DND-41 (cell line): ENCODE measurements around the gene ZNF226.

ENCODE experiments used
- ATAC-seq: fragments of 200-7000 bp; cut with Tn5 transposase; 3 replicates; pipeline ENCODE4 v1.9.1; 2021; ENCODE audit warnings: low read depth; ENCODE audit not compliant: insufficient read depth
- DNase-seq: peaks from one replicate; pipeline ENCODE4 v3.0.0-alpha.2; 2020
- H2AFZ ChIP-seq: 2 replicates; pipeline ENCODE4 v1.6.0; 2012; ENCODE audit warnings: low read depth, low read length
- H3K27ac ChIP-seq: 2 replicates; pipeline ENCODE4 v1.5.1; 2012; ENCODE audit warnings: low read length, inconsistent platforms
- H3K27me3 ChIP-seq: fragments of 200-600 bp; sonication (generic); 2 replicates; pipeline ENCODE4 v1.6.0; 2012; ENCODE audit warnings: low read length, mild to moderate bottlenecking, inconsistent platforms; ENCODE audit not compliant: insufficient read depth, poor library complexity
- H3K36me3 ChIP-seq: 2 replicates; pipeline ENCODE4 v1.5.1; 2012; ENCODE audit warnings: low read length, inconsistent platforms; ENCODE audit not compliant: insufficient read depth
- H3K4me1 ChIP-seq: 2 replicates; pipeline ENCODE4 v1.5.1; 2012; ENCODE audit warnings: mild to moderate bottlenecking, low read length; ENCODE audit not compliant: insufficient read depth
- H3K4me2 ChIP-seq: 2 replicates; pipeline ENCODE4 v1.6.0; 2012; ENCODE audit warnings: mild to moderate bottlenecking, moderate library complexity, low read length, inconsistent platforms; ENCODE audit not compliant: insufficient read depth
- H3K4me3 ChIP-seq, 2 experiments: fragments of 200-600 bp in 1 of 2; shearing (Covaris generic) in 1 of 2; 2 replicates each; pipeline ENCODE4 v1.5.1; 2012 to 2016; ENCODE audit warnings: inconsistent platforms in 2 of 2, low read length in 2 of 2, mild to moderate bottlenecking in 2 of 2, low read depth in 1 of 2, moderate library complexity in 1 of 2
- H3K79me2 ChIP-seq: 2 replicates; pipeline ENCODE4 v1.6.0; 2012; ENCODE audit warnings: low read length, inconsistent platforms; ENCODE audit not compliant: insufficient read depth
- H3K9ac ChIP-seq: 2 replicates; pipeline ENCODE4 v1.6.0; 2012; ENCODE audit warnings: low read depth, mild to moderate bottlenecking, inconsistent platforms, low read length, moderate library complexity
- H3K9me3 ChIP-seq: 2 replicates; pipeline ENCODE4 v1.5.1; 2012; ENCODE audit warnings: low read length, moderate library complexity, mild to moderate bottlenecking, inconsistent platforms; ENCODE audit not compliant: insufficient read depth, severe bottlenecking
- H4K20me1 ChIP-seq: 2 replicates; pipeline ENCODE4 v1.6.0; 2012; ENCODE audit warnings: low read length; ENCODE audit not compliant: insufficient read depth
- EZH2 ChIP-seq: IDR thresholded peaks from 3 replicates; pipeline ENCODE4 v1.6.1; 2012; ENCODE audit warnings: borderline replicate concordance, low read depth, mild to moderate bottlenecking, moderate library complexity, low read length, inconsistent platforms; ENCODE audit not compliant: severe bottlenecking
- TF ChIP-seq, protein P1 (sequence below): IDR thresholded peaks from 2 replicates; pipeline ENCODE4 v1.5.1; 2012; ENCODE audit warnings: borderline replicate concordance, low read length, moderate library complexity, mild to moderate bottlenecking; ENCODE audit not compliant: poor library complexity, severe bottlenecking; ENCODE audit errors: extremely low read depth

ZNF226 gene

DNA sequence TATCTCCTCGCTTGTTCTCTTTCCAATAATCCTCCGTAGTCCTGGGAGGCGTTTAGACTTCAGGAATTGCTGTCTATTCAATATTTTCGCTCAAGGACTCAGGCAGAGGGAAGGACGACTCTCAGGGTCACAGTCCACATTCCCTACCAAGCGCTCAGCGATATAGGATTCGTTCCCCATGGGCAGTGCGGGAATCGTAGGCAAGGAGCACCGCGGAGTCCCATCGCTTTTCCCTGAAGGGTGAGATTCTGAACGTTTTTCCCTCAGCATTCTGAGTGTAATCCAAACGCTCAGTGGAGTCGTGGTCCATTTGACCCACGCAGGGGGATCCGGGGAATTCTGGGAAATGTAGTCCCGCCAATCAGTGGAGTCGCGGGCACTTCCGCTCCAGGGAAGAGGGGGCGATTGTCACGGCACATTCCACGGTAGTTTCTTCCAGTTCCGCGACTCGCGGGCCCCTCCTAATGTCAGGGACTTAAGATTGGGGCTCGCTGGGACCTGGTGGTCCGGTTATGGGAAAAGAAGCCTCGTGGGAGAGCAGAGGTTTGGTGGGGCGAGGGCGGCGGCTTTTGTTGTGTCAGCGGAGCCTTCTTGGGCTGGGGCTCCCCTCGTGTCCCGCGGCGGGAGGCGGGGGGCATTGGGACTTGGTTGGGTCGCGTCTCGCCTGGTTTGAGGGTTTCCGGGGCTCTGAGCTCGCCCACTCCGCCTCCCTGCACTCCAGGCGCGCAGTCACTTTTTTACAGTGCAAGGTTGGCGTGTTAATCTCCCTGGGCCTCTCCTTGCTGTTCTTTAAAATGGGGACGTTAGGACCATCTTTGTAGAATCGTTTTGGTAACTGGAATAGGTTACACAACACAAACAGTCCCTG, 23.5 kb upstream of the ZNF226 start, which contains the start of gene ZNF234:
Gene ZNF234, plus strand, starts transcription at position 364 of the 868 bp plus-strand sequence. CDS start 3,079 bp downstream, outside the sequence.
- TF ChIP-seq, protein P1, sequence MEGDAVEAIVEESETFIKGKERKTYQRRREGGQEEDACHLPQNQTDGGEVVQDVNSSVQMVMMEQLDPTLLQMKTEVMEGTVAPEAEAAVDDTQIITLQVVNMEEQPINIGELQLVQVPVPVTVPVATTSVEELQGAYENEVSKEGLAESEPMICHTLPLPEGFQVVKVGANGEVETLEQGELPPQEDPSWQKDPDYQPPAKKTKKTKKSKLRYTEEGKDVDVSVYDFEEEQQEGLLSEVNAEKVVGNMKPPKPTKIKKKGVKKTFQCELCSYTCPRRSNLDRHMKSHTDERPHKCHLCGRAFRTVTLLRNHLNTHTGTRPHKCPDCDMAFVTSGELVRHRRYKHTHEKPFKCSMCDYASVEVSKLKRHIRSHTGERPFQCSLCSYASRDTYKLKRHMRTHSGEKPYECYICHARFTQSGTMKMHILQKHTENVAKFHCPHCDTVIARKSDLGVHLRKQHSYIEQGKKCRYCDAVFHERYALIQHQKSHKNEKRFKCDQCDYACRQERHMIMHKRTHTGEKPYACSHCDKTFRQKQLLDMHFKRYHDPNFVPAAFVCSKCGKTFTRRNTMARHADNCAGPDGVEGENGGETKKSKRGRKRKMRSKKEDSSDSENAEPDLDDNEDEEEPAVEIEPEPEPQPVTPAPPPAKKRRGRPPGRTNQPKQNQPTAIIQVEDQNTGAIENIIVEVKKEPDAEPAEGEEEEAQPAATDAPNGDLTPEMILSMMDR: peak; percentile 37
- TF ChIP-seq EZH2: no peak
- peak within 1 kb of the TSS; percentile 76 for H3K9ac ChIP-seq
- peaks cover 25% of the 10 kb centered on the region for H3K36me3 ChIP-seq
- no peaks in the 10 kb centered on the region for H4K20me1 ChIP-seq
- H3K4me3 ChIP-seq: peak within 1 kb of the TSS; percentile 50 to 73
- H3K27ac ChIP-seq: peak within 1 kb of the TSS; percentile 76
- H3K4me1 ChIP-seq: peaks cover 28% of the 10 kb centered on the region
- ATAC-seq (peak; percentile 91), DNase-seq (peak; percentile 79)
- H3K9me3 ChIP-seq: no peaks in the 10 kb centered on the region
- H2AFZ ChIP-seq: peak within 1 kb of the TSS; percentile 95
- no peaks in the 10 kb centered on the region for H3K27me3 ChIP-seq
- peak within 1 kb of the TSS; percentile 85 for H3K4me2 ChIP-seq
- peaks cover 26% of the 10 kb centered on the region for H3K79me2 ChIP-seq

DNA sequence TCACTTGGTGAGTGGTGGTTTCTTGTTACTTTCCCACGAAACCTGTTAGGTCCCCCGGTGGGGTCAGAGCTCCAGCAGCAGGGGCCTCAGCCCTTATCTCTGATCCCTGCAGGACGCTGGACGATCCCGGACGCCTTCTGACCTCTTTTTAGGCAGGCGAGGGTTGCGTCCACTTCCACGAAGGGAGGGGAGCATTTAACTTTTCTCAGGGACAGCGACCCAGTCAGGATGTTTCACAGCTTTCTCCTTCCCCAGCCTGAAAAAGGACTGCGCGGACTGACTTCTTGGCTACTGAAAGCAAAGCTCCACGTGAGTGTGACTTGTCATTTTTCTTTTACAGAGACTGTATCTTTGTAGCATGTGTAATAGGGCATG, 22.9 kb upstream of the ZNF226 start:
- H3K79me2 ChIP-seq: peaks cover 26% of the 10 kb centered on the region
- no peaks in the 10 kb centered on the region for H4K20me1 ChIP-seq
- H3K27ac ChIP-seq: peak overlapping the region; percentile 76
- no peaks in the 10 kb centered on the region for H3K27me3 ChIP-seq
- no peaks in the 10 kb centered on the region for H3K9me3 ChIP-seq
- H3K4me3 ChIP-seq: peak overlapping the region; percentile 50 to 73
- peak; percentile 25; the same call in 2 of the 3 replicates for ATAC-seq
- peak overlapping the region; percentile 95 for H2AFZ ChIP-seq
- no peak for DNase-seq
- H3K4me1 ChIP-seq: peaks cover 28% of the 10 kb centered on the region
- H3K36me3 ChIP-seq: peaks cover 28% of the 10 kb centered on the region
- H3K4me2 ChIP-seq: peak overlapping the region; percentile 85
- H3K9ac ChIP-seq: peak overlapping the region; percentile 76
- TF ChIP-seq EZH2: no peak
- TF ChIP-seq, protein P1: no peak

DNA sequence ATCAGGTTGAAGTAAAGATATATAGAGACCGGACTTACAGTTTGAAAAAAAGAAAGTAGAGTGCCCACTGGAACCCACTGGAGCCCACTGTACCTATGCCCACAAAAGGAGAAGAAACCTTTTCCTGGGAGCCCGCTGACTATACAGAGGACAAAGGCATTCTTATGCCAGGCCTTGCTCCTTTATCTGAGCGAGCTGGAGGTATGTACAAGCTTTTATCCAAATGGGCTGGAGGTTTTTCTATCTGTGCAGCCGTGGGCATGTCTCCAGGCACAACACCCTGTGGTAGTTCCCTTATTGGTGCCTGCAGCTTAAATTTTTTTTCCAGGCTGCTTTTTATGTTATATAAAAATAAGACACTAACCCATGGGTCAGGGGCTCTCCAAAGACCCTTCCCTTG, 15.1 kb upstream of the ZNF226 start:
- no peaks in the 10 kb centered on the region; the same call in 1 of the 2 replicates for H3K79me2 ChIP-seq
- no peaks in the 10 kb centered on the region for H3K4me1 ChIP-seq
- TF ChIP-seq EZH2: no peak
- TF ChIP-seq, protein P1: no peak
- H3K27ac ChIP-seq: no peak overlapping the region
- ATAC-seq: no peak
- peaks cover 93% of the 10 kb centered on the region for H3K36me3 ChIP-seq
- H3K9ac ChIP-seq: no peak overlapping the region
- H4K20me1 ChIP-seq: no peaks in the 10 kb centered on the region
- DNase-seq: no peak
- H3K4me3 ChIP-seq: no peak overlapping the region
- no peak overlapping the region for H3K4me2 ChIP-seq
- H3K27me3 ChIP-seq: no peaks in the 10 kb centered on the region
- no peak overlapping the region for H2AFZ ChIP-seq
- no peaks in the 10 kb centered on the region for H3K9me3 ChIP-seq
